HG03575 (cell line): ENCODE data around the gene EPM2AIP1.
"Not testable (repeated sequence)": the region's sequence is repeated elsewhere in the genome, so short reads cannot be mapped to it uniquely, and the experiment has no call there.

Source experiments
- ATAC-seq: cut with Tn5 transposase; IDR thresholded peaks from one replicate; pipeline ENCODE4 v1.9.1; 2021; ENCODE audit not compliant: unreplicated experiment, insufficient number of reproducible peaks, low FRiP score; ENCODE audit errors: extremely low read depth

Gene EPM2AIP1

GRCh38 chr3:36957862-36958686 lies 34.9 kb downstream of the EPM2AIP1 start:
- ATAC-seq: no peak

- no peak for ATAC-seq
These were observed 35.9 kb downstream of the EPM2AIP1 start for GRCh38 chr3:36957063-36957462.

- no peak for ATAC-seq
These were observed 36.8 kb downstream of the EPM2AIP1 start for GRCh38 chr3:36956155-36956554.

GRCh38 chr3:36954452-36955134 lies 38.3 kb downstream of the EPM2AIP1 start:
- ATAC-seq: no peak

GRCh38 chr3:36947814-36948213 lies 45.1 kb downstream of the EPM2AIP1 start:
- ATAC-seq: not testable (repeated sequence)

- no peak for ATAC-seq
These were observed 47.5 kb downstream of the EPM2AIP1 start for GRCh38 chr3:36945333-36945980.

- ATAC-seq: no peak
These were observed 48.2 kb downstream of the EPM2AIP1 start, which contains the start of gene TRANK1 for GRCh38 chr3:36944641-36945270. Gene TRANK1, minus strand, starts transcription at chr3:36945054. Its CDS starts 245 bp downstream, at chr3:36944809.

GRCh38 chr3:36944012-36944640 lies 48.8 kb downstream of the EPM2AIP1 start:
- ATAC-seq: no peak

- no peak for ATAC-seq
These were observed 49.3 kb downstream of the EPM2AIP1 start for GRCh38 chr3:36943601-36944000.

- no peak for ATAC-seq
These were observed 50.2 kb downstream of the EPM2AIP1 start for GRCh38 chr3:36942638-36943248.

- no peak for ATAC-seq
These were observed 51.3 kb downstream of the EPM2AIP1 start for GRCh38 chr3:36941658-36942057.

- no peak for ATAC-seq
These were observed 51.8 kb downstream of the EPM2AIP1 start for GRCh38 chr3:36941162-36941561.

GRCh38 chr3:36937492-36937891 lies 55.4 kb downstream of the EPM2AIP1 start:
- no peak for ATAC-seq
